ENCODE data around the gene PRTN3. TPM values are rescaled to one million over a fixed set of nuclear protein-coding genes. Genes with fewer than 3 reads are reported as not detected.
A peak's percentile ranks its signal among the peaks of the same experiment; 100 is the strongest.

Gene PRTN3
- total RNA-seq, 4 donors from 2014 or later = not detected

DNA sequence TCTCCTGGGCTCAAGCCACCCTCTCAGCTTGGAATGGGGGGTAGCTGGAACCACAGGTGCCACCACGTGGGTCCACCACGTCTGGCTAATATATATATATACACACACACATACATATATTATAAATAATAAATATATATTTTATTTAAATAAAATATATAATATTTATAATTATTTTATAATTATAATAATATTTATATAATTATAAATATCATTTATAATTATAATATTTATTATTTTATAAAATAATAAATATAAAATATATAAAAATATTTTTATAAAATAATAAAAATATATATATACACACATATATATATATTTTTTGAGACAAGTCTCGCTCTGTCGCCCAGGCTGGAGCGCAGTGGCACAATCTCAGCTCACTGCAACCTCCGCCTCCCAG is 13.8 kb downstream of the PRTN3 start:
- TF ChIP-seq EP300 (IDR thresholded peaks at IDR 0.05) (no peak), POLR2A (IDR thresholded peaks at IDR 0.05) (no peak), POLR2AphosphoS5 (IDR thresholded peaks at IDR 0.05) (no peak)
- TF ChIP-seq, protein P1, sequence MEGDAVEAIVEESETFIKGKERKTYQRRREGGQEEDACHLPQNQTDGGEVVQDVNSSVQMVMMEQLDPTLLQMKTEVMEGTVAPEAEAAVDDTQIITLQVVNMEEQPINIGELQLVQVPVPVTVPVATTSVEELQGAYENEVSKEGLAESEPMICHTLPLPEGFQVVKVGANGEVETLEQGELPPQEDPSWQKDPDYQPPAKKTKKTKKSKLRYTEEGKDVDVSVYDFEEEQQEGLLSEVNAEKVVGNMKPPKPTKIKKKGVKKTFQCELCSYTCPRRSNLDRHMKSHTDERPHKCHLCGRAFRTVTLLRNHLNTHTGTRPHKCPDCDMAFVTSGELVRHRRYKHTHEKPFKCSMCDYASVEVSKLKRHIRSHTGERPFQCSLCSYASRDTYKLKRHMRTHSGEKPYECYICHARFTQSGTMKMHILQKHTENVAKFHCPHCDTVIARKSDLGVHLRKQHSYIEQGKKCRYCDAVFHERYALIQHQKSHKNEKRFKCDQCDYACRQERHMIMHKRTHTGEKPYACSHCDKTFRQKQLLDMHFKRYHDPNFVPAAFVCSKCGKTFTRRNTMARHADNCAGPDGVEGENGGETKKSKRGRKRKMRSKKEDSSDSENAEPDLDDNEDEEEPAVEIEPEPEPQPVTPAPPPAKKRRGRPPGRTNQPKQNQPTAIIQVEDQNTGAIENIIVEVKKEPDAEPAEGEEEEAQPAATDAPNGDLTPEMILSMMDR (IDR thresholded peaks at IDR 0.05) = no peak
- Histone ChIP-seq H3K9me3 (no peaks in the 10 kb centered on the region), H3K4me1 (peaks cover 30% of the 10 kb centered on the region), H3K4me3 (no peak overlapping the region), H3K36me3 (no peaks in the 10 kb centered on the region), H3K27ac (no peak overlapping the region), H3K27me3 (peaks cover 15% of the 10 kb centered on the region)
- WGBS = 77% methylated on average over 6 of the region's 6 CpGs
- no peak for DNase-seq (ENCODE audit: low spot score in 2 of 2)

DNA sequence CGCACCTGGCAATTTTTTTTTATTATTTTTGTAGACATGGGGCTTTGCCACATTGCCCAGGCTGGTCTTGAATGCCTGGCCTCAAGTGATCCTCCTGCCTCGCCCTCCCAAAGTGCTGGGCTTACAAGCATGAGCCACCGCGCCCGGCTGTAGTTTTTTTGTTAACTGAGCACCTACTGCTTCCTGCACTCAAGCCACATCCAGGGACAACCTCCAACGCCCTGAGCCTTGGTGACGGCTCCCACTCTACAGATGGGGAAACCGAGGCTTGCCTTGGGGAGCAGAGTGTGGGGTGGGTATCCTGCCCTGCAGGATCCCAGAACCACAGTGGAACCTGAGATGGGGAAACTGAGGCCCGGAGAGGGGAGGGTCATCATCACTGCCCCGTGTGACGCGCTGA is 14.3 kb downstream of the PRTN3 start:
- Histone ChIP-seq H3K27me3 (peaks cover 15% of the 10 kb centered on the region), H3K27ac (no peak overlapping the region), H3K4me3 (no peak overlapping the region), H3K9me3 (no peaks in the 10 kb centered on the region), H3K4me1 (peaks cover 35% of the 10 kb centered on the region), H3K36me3 (no peaks in the 10 kb centered on the region)
- TF ChIP-seq EP300 (IDR thresholded peaks at IDR 0.05) = no peak
- no peak for TF ChIP-seq POLR2A (IDR thresholded peaks at IDR 0.05)
- WGBS = 92% methylated on average over 1 of the region's 12 CpGs
- DNase-seq (ENCODE audit: low spot score in 2 of 2) = no peak

DNA sequence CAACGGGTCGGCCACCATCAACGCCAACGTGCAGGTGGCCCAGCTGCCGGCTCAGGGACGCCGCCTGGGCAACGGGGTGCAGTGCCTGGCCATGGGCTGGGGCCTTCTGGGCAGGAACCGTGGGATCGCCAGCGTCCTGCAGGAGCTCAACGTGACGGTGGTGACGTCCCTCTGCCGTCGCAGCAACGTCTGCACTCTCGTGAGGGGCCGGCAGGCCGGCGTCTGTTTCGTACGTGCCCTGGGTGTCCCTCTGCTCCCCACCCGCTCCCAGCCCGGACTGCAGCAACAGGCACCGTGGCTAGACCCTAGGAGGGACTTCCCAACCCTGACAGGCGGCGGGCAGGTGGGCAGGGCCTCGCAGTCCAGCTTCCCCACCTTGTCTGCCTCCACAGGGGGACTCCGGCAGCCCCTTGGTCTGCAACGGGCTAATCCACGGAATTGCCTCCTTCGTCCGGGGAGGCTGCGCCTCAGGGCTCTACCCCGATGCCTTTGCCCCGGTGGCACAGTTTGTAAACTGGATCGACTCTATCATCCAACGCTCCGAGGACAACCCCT is 14.8 kb downstream of the PRTN3 start:
- 70% methylated on average over 2 of the region's 40 CpGs for WGBS
- no peak for TF ChIP-seq EP300 (IDR thresholded peaks at IDR 0.05)
- TF ChIP-seq POLR2AphosphoS5 (IDR thresholded peaks at IDR 0.05) = no peak
- no peak for TF ChIP-seq POLR2A (IDR thresholded peaks at IDR 0.05)
- TF ChIP-seq, protein P1 (IDR thresholded peaks at IDR 0.05) = no peak
- Histone ChIP-seq H3K4me1 (peaks cover 35% of the 10 kb centered on the region), H3K36me3 (no peaks in the 10 kb centered on the region), H3K27me3 (peaks cover 15% of the 10 kb centered on the region), H3K27ac (no peak overlapping the region), H3K9me3 (no peaks in the 10 kb centered on the region), H3K4me3 (no peak overlapping the region)
- DNase-seq (ENCODE audit: low spot score in 2 of 2) = no peak

DNA sequence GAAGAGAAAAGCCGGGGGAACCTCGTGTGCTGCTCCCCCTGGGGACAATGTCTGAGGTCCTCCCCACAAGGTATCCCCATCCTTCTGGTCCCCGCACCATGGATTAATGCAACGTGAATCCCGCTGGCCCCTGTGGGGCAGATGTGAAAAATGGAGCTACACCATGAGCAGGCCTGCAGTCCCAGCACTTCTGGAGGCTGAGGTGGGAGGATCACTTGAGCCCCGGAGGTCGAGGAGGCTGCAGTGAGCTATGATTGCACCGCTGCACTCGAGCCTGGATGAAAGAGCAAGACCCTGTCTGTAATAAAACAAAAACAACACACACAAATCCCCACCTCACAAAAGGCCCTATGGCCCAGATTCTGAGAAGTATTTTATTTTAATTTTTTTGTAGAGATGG is 17.5 kb downstream of the PRTN3 start:
- Histone ChIP-seq H3K36me3 (no peaks in the 10 kb centered on the region), H3K27ac (peak overlapping the region; percentile 84), H3K4me3 (no peak overlapping the region), H3K27me3 (peaks cover 2% of the 10 kb centered on the region), H3K9me3 (no peaks in the 10 kb centered on the region), H3K4me1 (peaks cover 44% of the 10 kb centered on the region)
- no peak for DNase-seq (ENCODE audit: low spot score in 2 of 2)
- 94% methylated on average over 8 of the region's 9 CpGs for WGBS
- TF ChIP-seq EP300 (IDR thresholded peaks at IDR 0.05) = no peak
- no peak for TF ChIP-seq POLR2AphosphoS5 (IDR thresholded peaks at IDR 0.05)
- no peak for TF ChIP-seq POLR2A (IDR thresholded peaks at IDR 0.05)
- TF ChIP-seq, protein P1 (IDR thresholded peaks at IDR 0.05) = no peak

DNA sequence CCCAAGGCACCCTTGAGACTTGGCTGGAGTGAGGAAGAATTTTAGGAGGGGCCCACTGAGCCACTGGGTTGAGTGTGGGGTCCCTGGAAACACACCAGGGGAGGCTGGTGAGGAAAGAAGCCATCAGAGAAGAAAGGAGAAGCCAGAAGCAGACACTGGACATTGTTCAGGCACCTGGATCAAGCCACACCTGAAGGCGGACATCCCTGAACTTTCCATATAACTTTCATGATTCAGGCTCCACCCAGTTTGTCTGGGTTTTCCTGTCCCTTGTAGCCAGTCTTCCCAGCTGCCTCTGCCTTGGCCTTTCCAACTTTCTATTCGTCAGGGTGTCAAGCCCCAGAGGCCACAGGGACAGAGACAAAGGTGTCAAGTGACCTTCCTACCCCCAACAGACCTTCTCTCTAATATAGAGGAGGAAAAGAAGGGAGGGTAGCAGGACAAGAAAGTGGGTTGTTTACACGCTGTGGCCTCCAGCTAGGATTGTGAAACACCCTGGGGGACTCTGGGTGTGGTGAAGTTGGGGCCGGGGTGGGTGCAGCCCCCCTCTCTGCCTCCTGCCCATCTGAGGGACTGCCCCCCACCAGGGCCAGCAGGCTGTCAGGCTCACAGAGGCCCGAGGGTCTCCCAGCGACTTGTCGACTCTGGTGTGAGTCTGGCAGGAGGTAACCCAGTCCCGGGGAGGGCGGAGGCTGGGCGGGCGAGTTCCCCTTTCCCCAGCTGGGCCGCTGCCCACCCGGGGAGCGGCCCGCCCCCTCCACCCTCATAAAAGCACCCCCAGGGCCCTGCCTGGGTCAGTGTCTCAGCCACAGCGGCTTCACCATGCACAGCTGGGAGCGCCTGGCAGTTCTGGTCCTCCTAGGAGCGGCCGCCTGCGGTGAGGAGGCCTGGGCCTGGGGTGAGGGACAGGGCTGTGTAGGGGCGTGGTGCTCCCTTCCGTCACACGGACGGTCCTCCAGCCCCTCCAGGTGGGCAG is 18.4 kb downstream of the PRTN3 start, which contains the start of gene CFD:
Gene CFD (plus strand): TSS at position 797 of the 976 bp plus-strand sequence. CDS start 26 bp downstream, at position 823.
- Histone ChIP-seq H3K9me3 (no peaks in the 10 kb centered on the region), H3K36me3 (no peaks in the 10 kb centered on the region), H3K27ac (peak within 1 kb of the TSS; percentile 84), H3K4me1 (peaks cover 44% of the 10 kb centered on the region), H3K4me3 (peak within 1 kb of the TSS; percentile 62), H3K27me3 (no peaks in the 10 kb centered on the region)
- TF ChIP-seq POLR2AphosphoS5 (IDR thresholded peaks at IDR 0.05) (peak in 2 of 3 donors; percentile 24 to 36), POLR2A (IDR thresholded peaks at IDR 0.05) (peak; percentile 78 to 92)
- TF ChIP-seq, protein P1 (IDR thresholded peaks at IDR 0.05) = no peak
- DNase-seq (ENCODE audit: low spot score in 2 of 2) = peak in 1 of 2 donors; percentile 91
- 20% methylated on average over 8 of the region's 24 CpGs for WGBS

Measured in suprapubic skin (tissue), 4 donors.